SJCRH30 (cell line): Measurements from ENCODE around the gene DNASE1L1. TPM values are rescaled to one million over a fixed set of nuclear protein-coding genes. Genes with fewer than 3 reads are reported as not detected.
A peak's percentile ranks its signal among the peaks of the same experiment; 100 is the strongest.

ENCODE experiments used
- DNase-seq, 2 experiments: peaks; one replicate each; pipeline ENCODE4 v3.0.0-alpha.2; 2015 to 2020
- H3K27ac ChIP-seq: fragments of 250-450 bp; sonication (Bioruptor Pico); 2 replicates; pipeline ENCODE4 v1.5.1; 2020; ENCODE audit warnings: mild to moderate bottlenecking, moderate library complexity
- H3K27me3 ChIP-seq: fragments of 250-450 bp; sonication (Bioruptor Pico); 2 replicates; pipeline ENCODE4 v1.5.1; 2020; ENCODE audit warnings: mild to moderate bottlenecking, moderate library complexity
- H3K36me3 ChIP-seq: fragments of 250-450 bp; sonication (Bioruptor Pico); 2 replicates; pipeline ENCODE4 v1.5.1; 2020; ENCODE audit warnings: mild to moderate bottlenecking, moderate library complexity
- H3K4me1 ChIP-seq: fragments of 250-450 bp; sonication (Bioruptor Pico); 2 replicates; pipeline ENCODE4 v1.5.1; 2020; ENCODE audit warnings: mild to moderate bottlenecking, moderate library complexity
- H3K4me3 ChIP-seq: fragments of 250-450 bp; sonication (Bioruptor Pico); 2 replicates; pipeline ENCODE4 v1.5.1; 2020; ENCODE audit warnings: mild to moderate bottlenecking, moderate library complexity
- H3K9me3 ChIP-seq: fragments of 250-450 bp; sonication (Bioruptor Pico); replicated peaks from 2 replicates; pipeline ENCODE4 v1.5.1; 2020; ENCODE audit warnings: mild to moderate bottlenecking, moderate library complexity
- total RNA-seq: library from RNA; depleted of rRNA; stranded (reverse); fragments of >200 nt; shearing (Covaris generic); gene quantifications from 2 replicates; pipeline ENCODE4 v1.2.3, GENCODE V29; 2014; rRNA removed

Gene DNASE1L1
- 20.9 and 21.7 TPM in 2 replicates for total RNA-seq

GRCh38 chrX:154409222-154409871 lies at the start of gene DNASE1L1:
Gene DNASE1L1, minus strand, starts transcription at chrX:154409254. Its CDS starts 3,686 bp downstream, at chrX:154405568.
- peak within 1 kb of the TSS; percentile 78 for H3K27ac ChIP-seq
- peak; percentile 87 to 94 for DNase-seq

GRCh38 chrX:154458116-154458953 lies 49.3 kb upstream of the DNASE1L1 start, which contains the start of gene PLXNA3:
Gene PLXNA3, plus strand, starts transcription at chrX:154458281. Its CDS starts 1,903 bp downstream, at chrX:154460184.
- Histone ChIP-seq H3K9me3 (no peaks in the 10 kb centered on the region), H3K27me3 (no peaks in the 10 kb centered on the region), H3K4me1 (no peaks in the 10 kb centered on the region), H3K27ac (no peak within 1 kb of the TSS), H3K4me3 (peak within 1 kb of the TSS; percentile 77), H3K36me3 (no peaks in the 10 kb centered on the region)
- DNase-seq: peak; percentile 43 to 51

More at GRCh38 chrX:154409222-154409871, at the start of gene DNASE1L1:
- H3K4me3 ChIP-seq: peak within 1 kb of the TSS; percentile 51
- no peaks in the 10 kb centered on the region for H3K27me3 ChIP-seq
- peaks cover 4% of the 10 kb centered on the region; the same call in 1 of the 2 replicates for H3K4me1 ChIP-seq
- no peaks in the 10 kb centered on the region for H3K36me3 ChIP-seq
- H3K9me3 ChIP-seq: no peaks in the 10 kb centered on the region

- Histone ChIP-seq H3K4me1 (no peaks in the 10 kb centered on the region), H3K27me3 (no peaks in the 10 kb centered on the region), H3K9me3 (no peaks in the 10 kb centered on the region), H3K27ac (no peak overlapping the region), H3K4me3 (peak overlapping the region; percentile 77), H3K36me3 (no peaks in the 10 kb centered on the region)
- DNase-seq: peak; percentile 26 to 33
Measured at GRCh38 chrX:154457491-154458115, 48.5 kb upstream of the DNASE1L1 start.

GRCh38 chrX:154452823-154453222 lies 43.8 kb upstream of the DNASE1L1 start:
- H3K4me1 ChIP-seq: no peaks in the 10 kb centered on the region
- H3K36me3 ChIP-seq: no peaks in the 10 kb centered on the region
- no peak overlapping the region for H3K27ac ChIP-seq
- H3K27me3 ChIP-seq: no peaks in the 10 kb centered on the region
- no peak for DNase-seq
- no peak overlapping the region for H3K4me3 ChIP-seq
- no peaks in the 10 kb centered on the region for H3K9me3 ChIP-seq

GRCh38 chrX:154450312-154450711 lies 41.3 kb upstream of the DNASE1L1 start:
- no peaks in the 10 kb centered on the region for H3K4me1 ChIP-seq
- no peaks in the 10 kb centered on the region for H3K36me3 ChIP-seq
- no peaks in the 10 kb centered on the region for H3K27me3 ChIP-seq
- H3K4me3 ChIP-seq: no peak overlapping the region
- H3K9me3 ChIP-seq: no peaks in the 10 kb centered on the region
- H3K27ac ChIP-seq: no peak overlapping the region
- DNase-seq: no peak

- no peaks in the 10 kb centered on the region for H3K36me3 ChIP-seq
- H3K9me3 ChIP-seq: no peaks in the 10 kb centered on the region
- H3K27ac ChIP-seq: no peak overlapping the region
- H3K4me3 ChIP-seq: no peak overlapping the region
- DNase-seq: no peak
- H3K4me1 ChIP-seq: no peaks in the 10 kb centered on the region
- H3K27me3 ChIP-seq: no peaks in the 10 kb centered on the region
Measured at GRCh38 chrX:154449618-154450017, 40.6 kb upstream of the DNASE1L1 start.

GRCh38 chrX:154448484-154448883 lies 39.4 kb upstream of the DNASE1L1 start:
- DNase-seq: no peak
- no peaks in the 10 kb centered on the region for H3K27me3 ChIP-seq
- no peaks in the 10 kb centered on the region for H3K4me1 ChIP-seq
- no peaks in the 10 kb centered on the region for H3K9me3 ChIP-seq
- H3K4me3 ChIP-seq: no peak overlapping the region
- no peaks in the 10 kb centered on the region for H3K36me3 ChIP-seq
- no peak overlapping the region for H3K27ac ChIP-seq

GRCh38 chrX:154446430-154446829 lies 37.4 kb upstream of the DNASE1L1 start:
- Histone ChIP-seq H3K4me1 (no peaks in the 10 kb centered on the region), H3K36me3 (0 out of 2 replicates have a peak, but pooled peaks cover 3% of the 10 kb centered on the region), H3K27ac (no peak overlapping the region), H3K9me3 (no peaks in the 10 kb centered on the region), H3K27me3 (no peaks in the 10 kb centered on the region), H3K4me3 (no peak overlapping the region)
- DNase-seq: no peak

GRCh38 chrX:154445776-154446175 lies 36.7 kb upstream of the DNASE1L1 start:
- 0 out of 2 replicates have a peak, but pooled peaks cover 3% of the 10 kb centered on the region for H3K36me3 ChIP-seq
- H3K4me1 ChIP-seq: no peaks in the 10 kb centered on the region
- no peak overlapping the region for H3K27ac ChIP-seq
- no peak overlapping the region for H3K4me3 ChIP-seq
- DNase-seq: no peak
- no peaks in the 10 kb centered on the region for H3K9me3 ChIP-seq
- no peaks in the 10 kb centered on the region for H3K27me3 ChIP-seq

GRCh38 chrX:154444755-154445246 lies 35.7 kb upstream of the DNASE1L1 start:
- Histone ChIP-seq H3K4me3 (peak overlapping the region; percentile 84), H3K27me3 (no peaks in the 10 kb centered on the region), H3K4me1 (no peaks in the 10 kb centered on the region), H3K9me3 (no peaks in the 10 kb centered on the region), H3K27ac (peak overlapping the region; percentile 14; the same call in 1 of the 2 replicates), H3K36me3 (0 out of 2 replicates have a peak, but pooled peaks cover 3% of the 10 kb centered on the region)
- no peak for DNase-seq

- peak; percentile 63 to 70 for DNase-seq
Measured at GRCh38 chrX:154443992-154444754, 35.1 kb upstream of the DNASE1L1 start, which contains the start of gene FAM50A. Gene FAM50A, plus strand, starts transcription at chrX:154444141. Its CDS starts 95 bp downstream, at chrX:154444236.

GRCh38 chrX:154443479-154443910 lies 34.4 kb upstream of the DNASE1L1 start:
- H3K4me1 ChIP-seq: no peaks in the 10 kb centered on the region
- DNase-seq: no peak
- no peaks in the 10 kb centered on the region for H3K27me3 ChIP-seq
- H3K27ac ChIP-seq: peak overlapping the region; percentile 33; the same call in 1 of the 2 replicates
- no peaks in the 10 kb centered on the region for H3K9me3 ChIP-seq
- H3K4me3 ChIP-seq: peak overlapping the region; percentile 84
- H3K36me3 ChIP-seq: 0 out of 2 replicates have a peak, but pooled peaks cover 3% of the 10 kb centered on the region

More at GRCh38 chrX:154443992-154444754, 35.1 kb upstream of the DNASE1L1 start, which contains the start of gene FAM50A:
- H3K4me1 ChIP-seq: no peaks in the 10 kb centered on the region
- H3K36me3 ChIP-seq: 0 out of 2 replicates have a peak, but pooled peaks cover 3% of the 10 kb centered on the region
- H3K9me3 ChIP-seq: no peaks in the 10 kb centered on the region
- peak within 1 kb of the TSS; percentile 33 for H3K27ac ChIP-seq
- H3K27me3 ChIP-seq: no peaks in the 10 kb centered on the region
- peak within 1 kb of the TSS; percentile 84 for H3K4me3 ChIP-seq

- H3K27me3 ChIP-seq: no peaks in the 10 kb centered on the region
- H3K4me1 ChIP-seq: no peaks in the 10 kb centered on the region
- H3K27ac ChIP-seq: no peak overlapping the region
- no peak for DNase-seq
- H3K36me3 ChIP-seq: 0 out of 2 replicates have a peak, but pooled peaks cover 3% of the 10 kb centered on the region
- no peaks in the 10 kb centered on the region for H3K9me3 ChIP-seq
- H3K4me3 ChIP-seq: no peak overlapping the region
Measured at GRCh38 chrX:154441984-154442707, 33.1 kb upstream of the DNASE1L1 start.
